Liver (tissue), 3 donors: Measurements from ENCODE around the gene PHKB.
"Not testable (repeated sequence)": the region's sequence is repeated elsewhere in the genome, so short reads cannot be mapped to it uniquely, and the experiment has no call there.

ENCODE experiments used
- ATF3 ChIP-seq: IDR thresholded peaks from 2 replicates; pipeline ENCODE4 v1.6.1; 2016; ENCODE audit warnings: antibody characterized with exemption
- CTCF ChIP-seq: fragments of 150-350 bp; IDR thresholded peaks from 2 replicates; pipeline ENCODE4 v1.5.1; 2017; ENCODE audit warnings: improper control_type of control experiment, low read depth, low read length; ENCODE audit not compliant: missing input control
- EGR1 ChIP-seq, 2 donors: IDR thresholded peaks; 2 replicates each; pipeline ENCODE4 v1.6.1; 2016 to 2018; ENCODE audit warnings: antibody characterized with exemption in 2 of 2, low read depth in 2 of 2
- FOXA1 ChIP-seq: IDR thresholded peaks from 2 replicates; pipeline ENCODE4 v1.6.1; 2016; ENCODE audit warnings: antibody characterized with exemption
- GABPA ChIP-seq, 2 donors: IDR thresholded peaks in 1 of 2; conservative IDR thresholded peaks in 1 of 2; 2 replicates each; pipeline ENCODE4 v1.6.1; 2016; ENCODE audit warnings: antibody characterized with exemption in 2 of 2, mild to moderate bottlenecking in 1 of 2, moderate library complexity in 1 of 2
- JUND ChIP-seq, 2 donors: IDR thresholded peaks; 2 replicates each; pipeline ENCODE4 v1.6.1; 2016; ENCODE audit warnings: antibody characterized with exemption in 2 of 2
- RAD21 ChIP-seq, 2 donors: IDR thresholded peaks; 2 replicates each; pipeline ENCODE4 v1.6.1; 2016; ENCODE audit warnings: antibody characterized with exemption in 2 of 2, mild to moderate bottlenecking in 2 of 2
- SP1 ChIP-seq: IDR thresholded peaks from 2 replicates; pipeline ENCODE4 v1.6.1; 2018; ENCODE audit warnings: antibody characterized with exemption, mild to moderate bottlenecking
- TAF1 ChIP-seq: conservative IDR thresholded peaks from 2 replicates; pipeline ENCODE4 v1.6.1; 2016; ENCODE audit warnings: antibody characterized with exemption, mild to moderate bottlenecking
- YY1 ChIP-seq: IDR thresholded peaks from 2 replicates; pipeline ENCODE4 v1.6.1; 2016; ENCODE audit warnings: antibody characterized with exemption, mild to moderate bottlenecking
- TF ChIP-seq, protein P1 (sequence below): IDR thresholded peaks from 2 replicates; pipeline ENCODE4 v1.6.1; 2016; ENCODE audit warnings: antibody characterized with exemption
- TF ChIP-seq, protein P2 (sequence below): IDR thresholded peaks from 2 replicates; pipeline ENCODE4 v1.6.1; 2016; ENCODE audit warnings: antibody characterized with exemption, mild to moderate bottlenecking
- donor health status: healthy.
- donor health status: healthy.

GRCh38 chr16:47442884-47443283, 18.2 kb upstream of the PHKB start:
- not testable (repeated sequence) for TF ChIP-seq CTCF; GABPA (IDR thresholded peaks at IDR 0.05 in 1 of 2, conservative IDR thresholded peaks at IDR 0.05 in 1 of 2); TAF1; SP1; RAD21 (IDR thresholded peaks at IDR 0.05); FOXA1; YY1; ATF3; EGR1 (IDR thresholded peaks at IDR 0.05; ENCODE audit: low read depth in 2 of 2); JUND (IDR thresholded peaks at IDR 0.05)
- TF ChIP-seq, protein P1, sequence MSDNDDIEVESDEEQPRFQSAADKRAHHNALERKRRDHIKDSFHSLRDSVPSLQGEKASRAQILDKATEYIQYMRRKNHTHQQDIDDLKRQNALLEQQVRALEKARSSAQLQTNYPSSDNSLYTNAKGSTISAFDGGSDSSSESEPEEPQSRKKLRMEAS: not testable (repeated sequence)
- TF ChIP-seq, protein P2, sequence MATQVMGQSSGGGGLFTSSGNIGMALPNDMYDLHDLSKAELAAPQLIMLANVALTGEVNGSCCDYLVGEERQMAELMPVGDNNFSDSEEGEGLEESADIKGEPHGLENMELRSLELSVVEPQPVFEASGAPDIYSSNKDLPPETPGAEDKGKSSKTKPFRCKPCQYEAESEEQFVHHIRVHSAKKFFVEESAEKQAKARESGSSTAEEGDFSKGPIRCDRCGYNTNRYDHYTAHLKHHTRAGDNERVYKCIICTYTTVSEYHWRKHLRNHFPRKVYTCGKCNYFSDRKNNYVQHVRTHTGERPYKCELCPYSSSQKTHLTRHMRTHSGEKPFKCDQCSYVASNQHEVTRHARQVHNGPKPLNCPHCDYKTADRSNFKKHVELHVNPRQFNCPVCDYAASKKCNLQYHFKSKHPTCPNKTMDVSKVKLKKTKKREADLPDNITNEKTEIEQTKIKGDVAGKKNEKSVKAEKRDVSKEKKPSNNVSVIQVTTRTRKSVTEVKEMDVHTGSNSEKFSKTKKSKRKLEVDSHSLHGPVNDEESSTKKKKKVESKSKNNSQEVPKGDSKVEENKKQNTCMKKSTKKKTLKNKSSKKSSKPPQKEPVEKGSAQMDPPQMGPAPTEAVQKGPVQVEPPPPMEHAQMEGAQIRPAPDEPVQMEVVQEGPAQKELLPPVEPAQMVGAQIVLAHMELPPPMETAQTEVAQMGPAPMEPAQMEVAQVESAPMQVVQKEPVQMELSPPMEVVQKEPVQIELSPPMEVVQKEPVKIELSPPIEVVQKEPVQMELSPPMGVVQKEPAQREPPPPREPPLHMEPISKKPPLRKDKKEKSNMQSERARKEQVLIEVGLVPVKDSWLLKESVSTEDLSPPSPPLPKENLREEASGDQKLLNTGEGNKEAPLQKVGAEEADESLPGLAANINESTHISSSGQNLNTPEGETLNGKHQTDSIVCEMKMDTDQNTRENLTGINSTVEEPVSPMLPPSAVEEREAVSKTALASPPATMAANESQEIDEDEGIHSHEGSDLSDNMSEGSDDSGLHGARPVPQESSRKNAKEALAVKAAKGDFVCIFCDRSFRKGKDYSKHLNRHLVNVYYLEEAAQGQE: not testable (repeated sequence)
